Measurements from ENCODE around the gene FAF1.
"Not testable (repeated sequence)": the region's sequence is repeated elsewhere in the genome, so short reads cannot be mapped to it uniquely, and the experiment has no call there.

The FAF1 gene

DNA sequence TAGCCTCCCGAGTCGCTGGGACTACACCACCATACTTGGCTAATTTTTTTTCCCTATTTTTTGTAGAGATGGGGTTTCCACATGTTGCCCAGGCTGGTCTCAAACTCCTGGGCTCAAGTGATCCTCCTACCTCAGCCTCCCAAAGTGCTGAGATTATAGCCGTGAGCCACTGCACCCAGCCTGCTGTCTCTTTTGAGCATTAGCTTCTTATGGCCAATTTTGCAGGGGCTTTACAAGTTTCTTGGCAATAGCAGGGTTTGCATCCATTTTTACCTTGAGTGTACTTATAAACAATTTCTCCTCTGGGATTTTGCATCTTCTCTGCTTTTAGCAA is 432.1 kb downstream of the FAF1 start:
- not testable (repeated sequence) for DNase-seq

- DNase-seq = no peak
Measured at GRCh38 chr1:50527249-50527986, 432.6 kb downstream of the FAF1 start.

GRCh38 chr1:50526431-50526830 is 433.6 kb downstream of the FAF1 start:
- no peak for DNase-seq

GRCh38 chr1:50523548-50523947 is 436.5 kb downstream of the FAF1 start:
- no peak for DNase-seq

GRCh38 chr1:50522691-50523342 is 437.2 kb downstream of the FAF1 start:
- DNase-seq = no peak

GRCh38 chr1:50521703-50522102 is 438.4 kb downstream of the FAF1 start:
- no peak for DNase-seq

- DNase-seq = no peak
Measured at GRCh38 chr1:50517488-50517887, 442.6 kb downstream of the FAF1 start.

GRCh38 chr1:50516056-50516455 is 444.0 kb downstream of the FAF1 start:
- DNase-seq = no peak

DNA sequence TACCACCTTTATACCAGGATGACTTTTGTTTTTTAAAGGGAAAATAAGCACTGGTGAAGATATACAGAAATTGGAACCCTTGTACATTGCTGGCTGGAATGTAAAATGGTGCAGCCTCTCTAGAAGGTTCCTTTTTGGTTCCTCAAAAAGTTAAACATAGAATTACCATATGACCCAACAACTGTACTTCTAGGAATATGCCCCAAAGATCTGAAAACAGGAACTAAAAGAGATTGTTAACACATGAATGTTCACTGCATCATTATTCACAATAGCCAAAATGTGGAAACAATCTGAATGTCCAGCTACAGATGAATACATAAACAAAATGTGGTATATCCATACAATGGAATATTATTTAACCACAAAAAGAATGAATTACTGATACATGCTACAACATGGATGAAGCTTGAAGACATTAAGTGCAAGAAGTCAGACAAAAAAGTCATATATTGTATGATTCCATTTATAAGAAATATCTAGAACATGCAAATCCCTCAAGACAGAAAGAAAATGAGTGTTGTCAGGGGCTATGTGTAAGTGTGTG is 452.0 kb downstream of the FAF1 start:
- no peak for DNase-seq

DNA sequence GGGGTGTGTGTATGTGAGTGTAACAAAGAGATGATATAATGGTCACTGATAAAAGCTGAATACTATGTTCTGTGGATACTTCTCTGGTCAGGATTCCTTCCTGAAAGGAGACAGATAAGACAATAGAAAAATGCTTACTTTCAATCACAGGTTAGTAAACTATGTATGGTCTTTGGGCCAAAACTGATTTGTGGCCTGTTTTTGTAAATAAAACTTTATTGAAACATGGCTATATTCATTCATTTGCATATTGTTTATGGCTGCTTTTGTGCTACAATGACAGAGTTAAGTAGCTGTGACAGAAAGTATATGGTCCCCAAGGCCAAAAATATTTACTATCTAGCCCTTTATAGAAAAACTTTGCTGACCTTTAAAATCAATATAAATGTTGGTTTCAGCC is 454.6 kb downstream of the FAF1 start:
- DNase-seq = no peak

- no peak for DNase-seq
Measured at GRCh38 chr1:50503515-50503914, 456.6 kb downstream of the FAF1 start.

- DNase-seq = no peak
Measured at GRCh38 chr1:50502147-50502546, 457.9 kb downstream of the FAF1 start.

DNA sequence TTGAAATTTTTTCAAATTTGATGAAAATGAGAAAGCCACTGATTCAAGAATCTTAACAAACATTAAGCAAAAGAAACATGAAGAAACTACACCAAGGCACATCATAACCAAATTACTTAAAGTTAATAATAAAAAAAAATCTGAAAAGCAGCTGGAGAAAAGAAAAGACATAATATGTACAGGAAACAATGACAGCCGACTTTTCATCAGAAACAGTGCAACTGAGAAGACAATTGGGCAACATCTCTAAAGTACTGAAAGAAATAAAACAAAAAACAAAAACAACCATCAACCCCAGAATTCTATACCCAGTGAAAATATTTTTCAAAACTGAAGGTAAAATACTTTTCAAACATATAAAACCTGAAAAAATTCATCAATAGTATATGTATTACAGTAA is 463.1 kb downstream of the FAF1 start:
- no peak for DNase-seq

- DNase-seq = peak; percentile 42
Measured at GRCh38 chr1:50493710-50494109, 466.4 kb downstream of the FAF1 start.

- DNase-seq = no peak
Measured at GRCh38 chr1:50492142-50492541, 467.9 kb downstream of the FAF1 start.

GRCh38 chr1:50491142-50491541 is 468.9 kb downstream of the FAF1 start:
- DNase-seq = no peak

DNA sequence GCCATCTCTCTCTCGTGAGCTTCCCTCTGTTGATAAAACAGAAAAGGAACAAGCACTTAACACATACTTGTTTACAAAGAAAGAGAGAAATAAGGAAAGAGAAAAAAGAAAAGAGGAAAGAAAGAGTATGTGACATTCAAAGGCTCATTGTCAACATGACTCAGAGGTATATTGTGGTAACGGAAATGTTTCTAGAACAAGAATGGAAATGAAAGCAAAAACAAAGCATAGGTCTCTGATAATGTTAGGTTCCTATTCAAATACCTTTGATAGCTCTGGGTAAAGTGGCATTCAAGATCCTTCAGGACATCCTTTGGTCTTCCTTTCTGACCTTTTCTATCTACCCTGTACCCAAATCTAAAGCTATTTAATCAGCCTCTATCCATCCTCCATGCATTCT is 469.4 kb downstream of the FAF1 start:
- DNase-seq = no peak

GRCh38 chr1:50488876-50489275 is 471.2 kb downstream of the FAF1 start:
- no peak for DNase-seq

GRCh38 chr1:50488356-50488755 is 471.7 kb downstream of the FAF1 start:
- no peak for DNase-seq

DNA sequence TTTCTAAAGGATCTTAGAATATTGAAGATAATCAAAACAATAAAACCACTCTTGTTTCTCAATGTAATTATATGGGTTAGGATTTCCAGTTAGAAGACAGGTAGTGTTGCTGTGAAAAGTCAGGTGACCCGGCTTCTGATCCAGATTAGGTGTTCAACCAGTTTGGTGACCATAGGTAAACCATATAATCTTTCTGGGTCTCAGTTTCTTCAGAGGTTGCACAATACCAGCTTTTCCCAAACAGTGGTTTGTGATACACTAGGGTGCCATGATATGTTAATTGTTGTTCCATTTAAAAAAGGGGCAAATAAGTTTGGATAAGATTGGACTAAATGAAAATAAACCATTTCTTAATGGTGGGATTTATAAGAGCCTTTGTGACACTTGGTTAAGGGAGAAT is 472.3 kb downstream of the FAF1 start:
- no peak for DNase-seq

GRCh38 chr1:50481142-50481736 is 478.8 kb downstream of the FAF1 start:
- DNase-seq = no peak

GRCh38 chr1:50476800-50477199 is 483.3 kb downstream of the FAF1 start:
- no peak for DNase-seq

- DNase-seq = peak; percentile 36
Measured at GRCh38 chr1:50474859-50475809, 484.9 kb downstream of the FAF1 start.

All from NCI-H2029 (cell line).